Measurements from ENCODE around the gene IGF2BP3.

GRCh38 chr7:23292623-23293022 lies 177.7 kb downstream of the IGF2BP3 start:
- no peak for TF ChIP-seq SUZ12 (IDR thresholded peaks at IDR 0.05; ENCODE audit: extremely low read depth, insufficient read depth, insufficient read length)
- no peak for TF ChIP-seq ZNF274 (IDR thresholded peaks at IDR 0.05; ENCODE audit: low read depth, low read length)

Measured in NT2/D1 (cell line).